ENCODE measurements around the gene MACROD2.

The MACROD2 gene

DNA sequence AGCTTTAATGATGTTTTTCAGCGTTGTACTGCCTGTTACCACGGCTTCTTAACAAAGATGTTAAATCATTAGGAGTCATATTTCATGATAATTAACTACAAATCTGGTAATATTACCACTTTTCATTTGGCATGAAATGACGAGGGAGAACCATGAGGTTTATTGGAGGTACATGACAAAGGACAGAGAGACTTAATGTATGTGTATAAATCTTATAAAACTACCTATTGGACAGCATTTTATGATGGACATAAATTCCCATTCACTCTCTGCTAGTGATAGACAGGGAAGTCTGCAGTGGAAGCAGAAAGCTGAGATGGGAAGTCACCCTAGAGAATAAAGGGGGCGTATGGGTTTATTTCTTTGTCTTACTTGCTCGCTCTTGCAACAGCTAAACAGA lies 1292.0 kb downstream of the MACROD2 start:
- no peak for DNase-seq (ENCODE audit: low read depth)

DNA sequence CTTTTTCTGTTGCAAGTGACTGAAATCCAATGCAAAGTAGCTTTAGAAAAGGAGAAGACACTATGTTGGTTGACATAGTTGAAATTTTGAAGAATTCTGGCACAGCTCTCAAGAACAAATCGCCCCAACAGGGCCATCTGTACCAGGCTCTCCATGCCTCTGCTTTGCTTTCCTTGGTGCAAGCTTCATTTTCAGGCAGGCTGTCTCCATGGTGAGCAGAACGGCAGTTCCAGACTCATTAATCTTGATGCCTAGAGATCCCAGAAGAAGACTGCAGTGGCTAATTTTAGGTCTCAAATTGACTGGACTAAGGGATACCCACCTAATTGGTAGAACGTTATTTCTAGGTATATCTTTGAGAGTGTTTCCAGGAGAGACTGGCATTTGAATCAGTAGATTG lies 1292.8 kb downstream of the MACROD2 start:
- no peak for DNase-seq (ENCODE audit: low read depth)

GRCh38 chr20:15289337-15289736 lies 1294.0 kb downstream of the MACROD2 start:
- no peak for DNase-seq (ENCODE audit: low read depth)

- no peak for DNase-seq (ENCODE audit: low read depth)
These were observed 1297.1 kb downstream of the MACROD2 start for GRCh38 chr20:15292405-15292804.

- no peak for DNase-seq (ENCODE audit: low read depth)
These were observed 1301.1 kb downstream of the MACROD2 start for GRCh38 chr20:15296422-15296821.

DNA sequence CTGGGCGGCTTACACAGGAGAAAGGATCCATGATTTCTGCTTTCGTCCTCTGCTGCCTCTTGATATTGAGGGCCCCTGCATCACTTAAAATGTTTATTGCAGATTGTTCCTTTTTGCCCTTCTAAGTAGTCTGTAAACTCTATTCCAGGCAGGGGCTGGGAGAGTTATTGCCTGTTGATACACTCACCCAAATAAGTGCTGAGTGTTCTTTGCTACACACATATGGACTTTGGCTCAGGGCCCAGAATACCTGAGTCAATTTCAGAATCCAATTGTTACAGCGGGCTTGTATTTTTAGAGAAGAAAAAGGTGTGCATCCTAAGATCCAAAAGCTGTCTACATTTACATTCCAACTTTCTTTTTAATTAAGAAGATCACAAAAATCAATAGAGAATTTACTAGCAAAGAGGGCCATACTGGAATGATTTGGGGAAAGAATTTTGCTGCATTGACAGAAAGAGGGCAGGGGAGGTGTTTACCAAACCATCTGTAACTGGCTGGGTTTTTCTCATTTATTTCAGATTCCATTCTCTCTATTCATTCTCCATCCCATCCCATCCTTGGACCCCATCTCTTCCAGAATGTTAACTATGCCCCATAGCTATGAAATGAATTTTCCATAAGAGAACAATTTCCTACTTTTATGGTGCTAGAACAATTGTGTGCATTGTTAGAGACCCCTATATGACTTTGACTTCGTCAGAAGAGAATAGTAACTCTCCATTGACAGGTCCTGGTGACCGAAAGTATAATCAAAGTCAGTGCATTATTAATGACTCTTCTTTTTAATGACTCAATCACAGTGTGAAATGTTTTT lies 1302.0 kb downstream of the MACROD2 start:
- no peak for DNase-seq (ENCODE audit: low read depth)

DNA sequence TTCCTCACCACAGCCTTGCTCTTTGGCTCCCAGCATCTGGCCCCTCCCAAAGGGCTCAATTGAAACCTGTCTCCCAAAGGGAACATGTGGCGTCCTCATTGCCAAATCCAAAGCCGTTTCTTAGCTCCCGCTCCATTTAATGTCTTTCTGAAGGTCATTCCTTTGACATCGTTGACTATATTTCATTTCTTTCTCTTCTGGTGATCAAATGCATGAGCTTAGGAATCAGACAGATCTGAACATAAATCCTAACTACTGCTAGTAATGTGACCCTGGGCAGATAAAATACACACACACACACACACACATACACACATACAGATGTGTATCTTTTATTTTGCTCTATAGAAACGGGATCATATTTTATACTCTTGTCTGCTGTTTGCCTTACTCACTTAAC lies 1306.8 kb downstream of the MACROD2 start:
- no peak for DNase-seq (ENCODE audit: low read depth)

GRCh38 chr20:15310361-15310760 lies 1315.0 kb downstream of the MACROD2 start:
- no peak for DNase-seq (ENCODE audit: low read depth)

DNA sequence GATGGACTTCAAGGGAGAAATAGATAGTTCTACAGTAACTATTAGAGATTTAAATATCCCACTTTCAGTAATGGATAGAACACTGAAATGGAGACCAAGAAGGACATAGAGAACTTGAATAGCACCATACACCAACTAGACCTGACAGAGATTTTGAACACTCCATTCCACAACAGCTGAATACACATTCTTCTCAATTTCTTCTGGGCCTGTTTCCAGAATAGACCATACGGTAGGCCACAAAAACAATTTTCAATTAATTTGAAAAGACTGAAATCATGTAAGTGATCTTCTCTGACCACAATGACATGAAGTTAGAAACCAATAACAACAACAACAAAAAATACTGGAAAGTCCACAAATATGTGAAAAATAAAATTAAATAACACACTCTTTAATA lies 1321.2 kb downstream of the MACROD2 start:
- DNase-seq (ENCODE audit: low read depth), result no peak

- no peak for DNase-seq (ENCODE audit: low read depth)
These were observed 1322.4 kb downstream of the MACROD2 start for GRCh38 chr20:15317546-15318232.

- DNase-seq (ENCODE audit: low read depth), result no peak
These were observed 1323.4 kb downstream of the MACROD2 start for GRCh38 chr20:15318682-15319081.

GRCh38 chr20:15319439-15319838 lies 1324.1 kb downstream of the MACROD2 start:
- no peak for DNase-seq (ENCODE audit: low read depth)

DNA sequence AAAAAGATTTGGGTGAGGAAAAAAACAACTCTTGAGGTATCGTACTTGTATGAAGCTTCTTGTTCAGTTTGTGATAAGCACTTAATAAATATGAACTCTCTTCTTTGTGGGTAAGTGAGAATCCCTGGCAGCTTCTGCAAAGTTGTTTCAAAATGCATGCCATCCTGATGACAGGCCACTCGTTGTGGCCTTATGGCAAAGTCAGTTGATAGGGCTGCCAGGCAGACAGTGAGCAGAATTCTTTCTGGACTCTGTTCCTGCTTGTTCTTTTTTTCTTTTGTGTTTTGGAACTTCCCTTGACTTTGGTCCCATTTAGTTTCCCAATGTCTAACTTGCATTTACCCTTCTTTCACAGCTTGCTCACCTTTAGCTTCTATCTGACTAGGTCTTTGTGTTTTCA lies 1325.6 kb downstream of the MACROD2 start:
- DNase-seq (ENCODE audit: low read depth), result no peak

- DNase-seq (ENCODE audit: low read depth), result no peak
These were observed 1331.8 kb downstream of the MACROD2 start for GRCh38 chr20:15327123-15327522.

GRCh38 chr20:15328084-15328483 lies 1332.8 kb downstream of the MACROD2 start:
- no peak for DNase-seq (ENCODE audit: low read depth)

DNA sequence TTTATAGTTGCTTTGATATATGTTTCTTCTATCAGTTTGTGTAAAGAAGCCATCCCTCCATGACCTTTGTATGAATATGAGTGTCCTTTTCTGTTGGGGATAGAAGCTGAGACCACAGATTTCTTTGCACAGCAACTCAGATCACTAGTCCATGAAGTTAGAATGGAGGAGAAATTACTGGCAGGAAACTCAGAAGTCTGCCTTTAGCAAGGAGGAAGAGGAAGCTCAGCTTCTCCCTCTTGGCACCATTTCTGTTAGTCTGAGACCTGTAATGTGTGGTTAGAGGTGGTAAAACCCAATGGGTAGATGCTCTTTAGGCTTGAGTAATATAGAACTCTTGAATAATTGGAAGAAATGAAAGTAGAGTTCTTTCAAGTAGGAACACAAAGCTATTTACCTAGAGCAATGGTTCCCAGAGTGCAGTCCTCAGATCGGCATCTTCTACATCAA lies 1337.4 kb downstream of the MACROD2 start:
- DNase-seq (ENCODE audit: low read depth), result no peak

GRCh38 chr20:15333170-15333569 lies 1337.9 kb downstream of the MACROD2 start:
- DNase-seq (ENCODE audit: low read depth), result no peak

DNA sequence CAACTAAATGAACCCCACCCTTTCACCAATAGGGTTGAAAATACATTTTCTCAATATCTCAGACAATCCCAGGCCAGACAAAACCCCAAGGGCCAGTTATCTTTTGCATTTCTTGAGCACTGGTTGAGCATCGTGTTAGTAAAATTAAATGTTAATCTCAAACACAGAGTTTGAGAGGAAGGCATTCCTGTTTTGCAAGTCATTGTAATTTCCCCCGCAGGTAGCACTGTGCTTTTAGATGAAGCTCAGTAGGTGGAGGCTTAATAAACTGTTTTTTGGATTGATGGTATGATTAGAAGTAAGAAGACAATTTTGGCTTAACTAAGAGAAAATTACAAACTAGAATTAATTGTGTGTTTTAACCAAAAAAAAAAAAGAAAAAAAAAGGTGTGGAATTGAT lies 1340.7 kb downstream of the MACROD2 start:
- no peak for DNase-seq (ENCODE audit: low read depth)

GRCh38 chr20:15336536-15336935 lies 1341.2 kb downstream of the MACROD2 start:
- no peak for DNase-seq (ENCODE audit: low read depth)

DNA sequence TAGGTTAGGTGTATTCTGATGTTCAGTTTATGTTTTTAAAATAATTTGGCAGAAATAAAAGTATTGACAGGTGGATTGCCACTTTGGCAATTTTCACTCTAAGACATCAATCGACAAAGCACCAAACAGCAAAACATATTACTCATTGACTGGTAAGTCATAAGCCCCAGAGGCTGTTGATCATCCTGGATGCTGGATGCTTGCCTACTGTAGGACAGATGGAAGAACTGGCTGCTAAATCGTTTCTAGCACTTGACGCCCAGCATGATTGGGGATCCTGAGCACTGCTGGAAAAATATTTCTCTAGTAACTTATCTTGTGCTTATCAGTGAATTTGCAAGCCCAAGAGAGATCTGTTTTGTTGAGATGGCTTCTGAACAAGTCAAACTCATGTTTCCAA lies 1343.9 kb downstream of the MACROD2 start:
- no peak for DNase-seq (ENCODE audit: low read depth)

DNA sequence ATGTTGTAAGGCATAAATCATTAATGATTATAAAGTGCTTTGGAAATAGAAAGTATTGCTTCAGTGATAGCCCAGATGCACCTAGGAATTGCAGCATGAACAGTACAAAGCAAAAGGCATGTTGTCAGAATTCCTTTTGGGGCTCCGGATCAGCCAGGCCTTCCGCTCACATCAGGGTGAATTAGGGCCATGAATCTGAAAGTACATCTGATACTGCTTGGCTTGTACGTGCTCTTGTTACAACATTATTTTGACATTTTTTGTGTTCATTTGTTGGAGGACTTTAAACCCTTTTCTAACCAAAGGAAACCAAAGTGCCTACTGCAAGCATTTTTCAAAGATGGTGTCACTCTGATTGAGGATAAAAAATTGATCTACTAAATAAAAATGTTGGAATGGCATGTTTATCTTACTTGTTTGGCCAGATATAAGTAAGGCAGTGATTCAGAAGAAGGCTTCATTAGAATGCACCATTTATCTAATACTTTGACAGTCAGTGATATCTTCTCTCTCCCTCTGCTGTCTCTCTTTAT lies 1347.7 kb downstream of the MACROD2 start:
- DNase-seq (ENCODE audit: low read depth), result no peak

DNA sequence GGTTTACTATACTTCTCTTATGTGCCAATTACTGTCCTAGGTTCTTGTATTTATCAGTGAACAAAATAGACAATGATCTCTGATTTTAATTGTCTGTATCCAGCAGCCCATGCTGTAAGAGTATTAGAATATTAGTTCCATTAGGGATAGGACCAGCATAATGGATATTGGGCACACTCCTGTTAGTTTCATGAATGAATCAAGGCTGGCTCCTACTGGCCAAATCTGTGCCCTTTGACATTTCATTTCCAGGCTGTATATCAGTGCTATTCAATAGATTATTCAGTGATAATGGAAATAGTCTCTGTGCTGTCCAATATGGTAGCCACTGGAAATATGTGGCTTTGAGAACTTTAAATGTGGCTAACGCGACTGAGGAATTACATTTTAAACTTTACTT lies 1350.0 kb downstream of the MACROD2 start:
- DNase-seq (ENCODE audit: low read depth), result no peak

GRCh38 chr20:15346657-15347280 lies 1351.5 kb downstream of the MACROD2 start:
- DNase-seq (ENCODE audit: low read depth), result no peak

All from T follicular helper cell (primary cell).